Endometrial microvascular endothelial cells (primary cell): ENCODE measurements around the gene RFX4. TPM values are rescaled to one million over a fixed set of nuclear protein-coding genes. Genes with fewer than 3 reads are reported as not detected.

Experiments used
- in situ Hi-C: cut with HindIII; loops from 2 replicates; pipeline ENCODE4 v1.10.0; 2017; ENCODE audit warnings: low sequenced_read_pairs, low pct_unique_long_range_greater_than_20kb; ENCODE audit errors: inconsistent ontology term
- total RNA-seq: library from RNA; depleted of rRNA; stranded (reverse); fragments of >200 nt; gene quantifications from one replicate; pipeline ENCODE4 v1.2.3, GENCODE V29; 2015; ENCODE audit errors: inconsistent ontology term

Gene RFX4
- total RNA-seq, 1 donor from 2014 or later = not detected

- in situ Hi-C loops = no loop called here
Measured at GRCh38 chr12:106771425-106771824, 188.6 kb downstream of the RFX4 start.

GRCh38 chr12:106773286-106774004 lies 190.6 kb downstream of the RFX4 start:
- in situ Hi-C loops = no loop called here

- in situ Hi-C loops = no loop called here
Measured at GRCh38 chr12:106774005-106774807, 191.4 kb downstream of the RFX4 start, which contains the start of gene RIC8B. Gene RIC8B, plus strand, starts transcription at chr12:106774682. Its CDS starts 64 bp downstream, at chr12:106774746.

GRCh38 chr12:106774808-106775524 lies 192.2 kb downstream of the RFX4 start:
- in situ Hi-C loops = no loop called here

GRCh38 chr12:106776897-106777296 lies 194.1 kb downstream of the RFX4 start:
- in situ Hi-C loops = no loop called here

- in situ Hi-C loops = no loop called here
Measured at GRCh38 chr12:106780010-106780631, 197.3 kb downstream of the RFX4 start.

GRCh38 chr12:106782619-106783018 lies 199.8 kb downstream of the RFX4 start:
- in situ Hi-C loops = no loop called here

- in situ Hi-C loops = no loop called here
Measured at GRCh38 chr12:106783515-106783914, 200.7 kb downstream of the RFX4 start.

- in situ Hi-C loops = no loop called here
Measured at GRCh38 chr12:106790020-106790419, 207.2 kb downstream of the RFX4 start.

GRCh38 chr12:106791531-106791930 lies 208.7 kb downstream of the RFX4 start:
- in situ Hi-C loops = no loop called here

- in situ Hi-C loops = no loop called here
Measured at GRCh38 chr12:106794369-106794768, 211.6 kb downstream of the RFX4 start.

- in situ Hi-C loops = no loop called here
Measured at GRCh38 chr12:106801167-106801708, 218.4 kb downstream of the RFX4 start.

GRCh38 chr12:106801830-106802533 lies 219.2 kb downstream of the RFX4 start:
- in situ Hi-C loops = no loop called here

GRCh38 chr12:106804668-106805067 lies 221.9 kb downstream of the RFX4 start:
- in situ Hi-C loops = no loop called here

Other genes with a start within 250 kb of the RFX4 start
- 14.3 TPM for gene POLR3B, start 225.3 kb upstream of the RFX4 start, total RNA-seq
- 8.4 TPM for gene RIC8B, start 191.7 kb downstream of the RFX4 start, total RNA-seq